ENCODE measurements around the gene HYAL2. TPM values are rescaled to one million over a fixed set of nuclear protein-coding genes. Genes with fewer than 3 reads are reported as not detected.

The HYAL2 gene
- total RNA-seq, 2 experiments from 2014 or later, result 11.7 to 11.9 TPM

DNA sequence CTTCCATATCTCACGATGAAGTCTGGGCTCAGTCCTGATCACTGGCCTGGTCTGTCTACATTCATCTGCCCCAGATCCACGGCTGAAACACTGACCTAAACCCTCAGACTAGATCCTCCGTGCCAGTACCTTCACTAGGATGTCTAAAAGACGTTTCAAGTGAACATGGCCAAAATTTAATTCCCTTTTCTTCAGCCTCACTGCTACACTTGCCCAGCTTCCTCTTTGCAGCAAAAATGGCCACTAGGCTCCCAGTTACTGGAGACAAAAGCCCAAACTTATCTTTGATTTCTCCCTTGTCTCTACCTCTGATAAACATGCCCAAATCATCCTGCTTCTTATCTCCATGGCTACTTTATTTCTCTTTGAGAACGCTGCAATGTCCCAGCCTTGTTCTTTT lies 16.4 kb upstream of the HYAL2 start:
- ChIA-PET POLR2A (interaction anchor here (0.7 to 3.6 kb wide), 5 partner anchors 11 to 277 kb away, joined by 6 to 28 read pairs (median 17); partner anchors contain the start of genes CYB561D2, HYAL3, NAA80 and NPRL2), CTCF (interaction anchor here (0.7 to 3.4 kb wide), 7 partner anchors 10 to 271 kb away, joined by 3 to 35 read pairs (median 4); partner anchors contain the start of genes CYB561D2, GNAI2 and NPRL2)

DNA sequence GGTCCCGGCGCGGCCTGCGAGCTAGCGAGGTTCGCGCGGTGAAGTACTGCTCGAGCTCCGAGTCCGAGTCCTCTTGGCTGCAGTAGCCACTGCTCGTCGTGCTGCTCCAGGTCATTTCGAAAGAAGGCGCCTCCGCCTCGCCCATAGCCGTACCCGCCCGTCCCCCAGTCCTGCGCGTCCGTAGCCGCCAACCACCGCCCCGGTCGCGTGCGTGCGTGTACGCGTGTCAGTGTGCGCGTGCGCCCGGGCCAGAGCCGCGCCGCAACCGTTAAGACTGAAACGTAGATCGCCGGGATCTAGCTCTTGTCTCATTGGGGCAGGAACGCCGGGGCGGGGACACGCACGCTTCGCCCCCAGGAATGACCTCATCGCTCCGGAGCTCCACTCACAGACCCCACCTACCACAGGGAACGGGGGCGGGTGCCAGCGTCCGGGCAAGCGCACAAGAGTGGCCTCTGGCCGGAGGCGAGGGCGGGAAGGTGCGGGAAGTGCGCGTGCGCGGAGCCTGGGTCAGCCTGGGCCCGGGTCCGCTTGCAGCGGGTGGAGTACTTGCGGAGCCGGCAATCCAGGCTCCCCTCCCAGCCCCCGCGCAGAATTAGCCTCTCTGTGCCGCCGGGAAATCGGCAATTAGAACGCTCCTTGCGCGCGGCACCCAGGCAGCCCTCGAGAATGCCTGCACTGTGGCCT lies 14.8 kb upstream of the HYAL2 start:
- CTCF ChIA-PET, result interaction anchor here (0.5 to 3.4 kb wide), 10 partner anchors 8 to 404 kb away, joined by 3 to 35 read pairs (median 4); partner anchors contain the start of genes CYB561D2, GNAI2, HYAL3 and IFRD2

DNA sequence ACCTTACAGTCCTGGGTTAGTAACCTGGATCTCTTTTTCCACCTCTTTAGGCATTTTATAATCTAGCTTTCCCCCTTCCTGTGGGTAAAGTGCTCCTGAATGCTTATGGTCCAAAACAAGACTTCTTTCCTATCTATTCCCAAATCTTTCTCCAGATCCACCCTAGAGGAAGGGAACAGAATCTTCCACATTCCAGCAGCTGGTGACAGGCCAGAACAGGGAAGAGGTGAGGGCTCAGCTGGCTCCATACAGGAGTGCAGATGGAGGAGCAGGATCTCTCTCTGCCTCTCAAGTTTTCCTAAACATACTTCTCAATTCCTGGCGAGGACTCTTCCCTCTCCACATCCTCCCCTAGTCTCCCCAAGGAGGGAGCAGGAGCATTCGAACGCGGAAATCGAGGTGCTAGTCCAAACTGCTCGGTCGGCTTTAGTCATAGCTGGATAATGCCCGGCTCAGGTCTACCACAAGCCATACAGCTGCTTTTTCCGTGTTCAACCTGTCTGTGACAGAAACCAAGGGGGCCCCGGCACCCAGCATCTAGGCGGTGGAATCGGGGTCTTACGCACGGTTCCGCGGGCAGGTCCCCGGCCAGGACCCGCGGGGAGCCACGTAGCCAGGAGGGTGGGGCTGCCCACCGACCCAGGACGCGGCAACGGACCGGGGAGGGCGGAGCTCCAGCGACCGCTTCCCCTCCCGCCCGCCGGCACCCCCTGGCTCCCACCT lies 14.1 kb upstream of the HYAL2 start:
- CTCF ChIA-PET, result interaction anchor here (0.5 to 3.4 kb wide), 13 partner anchors 9 to 403 kb away, joined by 3 to 35 read pairs (median 3); partner anchors contain the start of genes CYB561D2, GNAI2, HYAL3 and IFRD2

More for the DNA sequence above, 14.8 kb upstream of the HYAL2 start:
- POLR2A ChIA-PET, result interaction anchor here (0.6 to 3.6 kb wide), 23 partner anchors 9 to 274 kb away, joined by 3 to 28 read pairs (median 4); partner anchors contain the start of genes CISH, CYB561D2, GNAI2 and HEMK1

DNA sequence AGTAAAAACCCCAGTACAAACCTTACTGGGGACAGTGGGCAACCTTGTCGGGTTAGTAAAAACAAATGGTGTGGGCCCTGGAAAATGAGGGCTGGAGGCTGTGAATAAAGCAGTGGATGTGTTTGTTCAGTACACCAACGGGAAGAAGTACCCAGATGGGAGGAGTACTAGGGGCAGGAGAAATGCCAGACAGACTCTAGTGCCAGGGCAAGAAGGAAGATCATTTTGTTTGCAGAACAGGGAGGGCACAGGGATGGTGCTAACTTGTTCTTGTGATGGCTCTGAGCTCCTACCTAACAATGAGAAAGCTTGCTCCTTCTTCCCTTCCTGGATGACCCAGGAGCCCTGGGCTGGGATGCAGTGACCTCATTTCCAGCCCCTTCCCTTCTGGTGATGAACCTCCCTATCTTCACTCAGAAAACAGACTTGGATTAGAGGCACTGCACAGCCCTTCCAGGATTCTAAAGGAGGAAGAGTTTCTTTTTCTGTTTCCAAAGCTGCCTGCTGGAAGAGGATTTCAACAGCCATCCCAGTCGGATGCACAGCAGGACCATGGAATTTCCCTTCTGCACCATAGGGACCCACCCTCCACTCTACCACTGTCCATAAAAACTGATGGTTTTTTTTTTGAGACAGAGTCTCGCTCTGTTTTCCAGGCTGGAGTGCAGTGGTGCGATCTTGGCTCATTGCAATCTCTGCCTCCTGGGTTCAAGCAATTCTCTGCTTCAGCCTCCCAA lies 12.0 kb upstream of the HYAL2 start:
- ChIA-PET CTCF (interaction anchor here (1.0 to 2.1 kb wide), 3 partner anchors 10 to 62 kb away, joined by 3 to 8 read pairs (median 4); no protein-coding TSS in a partner anchor), POLR2A (interaction anchor here (1.0 to 1.9 kb wide), 2 partner anchors 16 to 35 kb away, joined by 3 to 6 read pairs; partner anchors contain the start of genes HYAL3 and NAA80)

More for the DNA sequence above, 14.1 kb upstream of the HYAL2 start:
- POLR2A ChIA-PET, result interaction anchor here (0.6 to 3.6 kb wide), 19 partner anchors 8 to 275 kb away, joined by 3 to 28 read pairs (median 5); partner anchors contain the start of genes CISH, CYB561D2, GNAI2 and HEMK1

DNA sequence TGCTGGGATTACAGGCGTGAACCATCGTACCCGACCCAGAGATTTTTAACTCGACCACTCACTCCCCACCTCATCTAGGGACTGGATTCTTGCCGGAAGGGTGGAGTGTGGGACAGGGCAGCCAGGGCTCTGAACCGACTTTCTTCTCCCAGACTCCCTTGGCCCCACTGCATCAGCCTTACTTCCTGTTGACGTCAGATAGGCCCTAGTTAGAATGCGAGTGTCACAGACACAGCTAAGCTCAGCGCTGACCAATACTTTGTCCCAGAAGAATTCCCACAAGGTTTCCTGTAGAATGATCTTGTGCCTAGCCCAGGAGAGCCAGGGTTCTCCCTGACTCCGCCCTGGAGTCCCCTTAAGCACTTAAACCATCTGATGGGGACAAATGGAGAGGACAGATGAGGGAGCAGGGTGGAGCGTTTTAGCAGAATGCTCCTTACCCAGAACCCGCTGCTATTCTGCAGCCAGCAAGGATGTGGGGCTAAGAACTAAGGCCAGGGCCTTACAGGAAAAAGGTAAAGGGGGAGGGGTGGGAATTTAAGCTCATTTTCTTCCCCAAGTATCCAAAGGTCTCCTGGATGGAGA lies 11.3 kb upstream of the HYAL2 start:
- POLR2A ChIA-PET, result interaction anchor here (1.0 to 1.9 kb wide), 2 partner anchors 15 to 35 kb away, joined by 3 to 6 read pairs; partner anchors contain the start of genes HYAL3 and NAA80
- CTCF ChIA-PET, result interaction anchor here (1.0 to 2.1 kb wide), 3 partner anchors 9 to 61 kb away, joined by 3 to 8 read pairs (median 4); no protein-coding TSS in a partner anchor

DNA sequence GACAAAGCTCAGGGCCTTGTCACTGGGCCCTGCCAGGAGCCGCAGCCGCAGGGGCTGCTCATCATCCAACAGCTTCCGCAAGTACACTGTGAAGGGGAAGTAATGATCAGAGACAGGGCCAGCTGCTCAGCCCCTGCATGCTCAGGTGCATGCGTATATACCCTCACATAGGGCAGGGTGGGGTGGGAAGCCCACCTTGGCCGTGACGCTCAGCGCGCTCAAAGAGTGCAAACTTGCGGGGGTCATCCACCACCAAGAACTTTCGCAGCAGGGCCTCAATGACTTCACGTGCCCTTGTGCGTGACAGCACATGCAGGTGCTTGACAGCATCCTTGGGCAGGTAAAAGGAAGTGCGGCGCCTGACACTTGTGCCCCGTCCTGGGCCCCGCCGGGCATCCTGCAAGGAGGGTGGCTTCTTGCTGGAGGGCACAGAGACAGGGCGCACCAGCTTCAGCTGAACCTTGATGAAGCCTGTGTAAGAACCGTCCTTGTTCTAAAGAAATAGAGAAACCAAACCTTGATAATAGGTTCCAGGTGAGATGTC lies 8.9 kb upstream of the HYAL2 start:
- CTCF ChIA-PET, result no interaction called here
- POLR2A ChIA-PET, result interaction anchor here (2.0 kb wide), 1 partner anchor 9 kb away, joined by 7 read pairs; the partner anchor contains the start of gene RASSF1

DNA sequence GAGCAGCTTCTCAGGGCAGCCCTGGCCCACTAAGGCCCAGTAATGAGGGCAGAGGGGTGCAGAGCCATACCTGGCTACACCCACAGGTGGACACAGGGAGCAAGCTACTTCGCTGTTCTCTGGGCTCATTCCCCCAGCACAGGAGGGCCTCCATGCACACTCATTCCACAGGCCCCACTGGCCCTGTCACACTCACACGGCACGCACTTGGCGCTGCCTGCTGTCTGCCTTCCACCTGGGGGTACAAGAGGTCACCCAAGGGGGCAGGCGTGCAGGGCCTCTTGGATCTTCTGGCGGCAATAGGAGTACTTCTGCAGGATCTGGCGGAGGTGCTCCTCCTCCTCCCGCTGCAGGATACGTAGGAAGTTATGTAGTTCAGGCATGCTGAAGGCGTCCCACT lies 7.8 kb upstream of the HYAL2 start:
- POLR2A ChIA-PET, result interaction anchor here (0.7 to 0.8 kb wide), 2 partner anchors 11 to 20 kb away, joined by 3 read pairs; partner anchors contain the start of genes CYB561D2, NPRL2 and RASSF1
- CTCF ChIA-PET, result interaction anchor here (0.8 kb wide), 1 partner anchor 17 kb away, joined by 4 read pairs; no protein-coding TSS in a partner anchor

DNA sequence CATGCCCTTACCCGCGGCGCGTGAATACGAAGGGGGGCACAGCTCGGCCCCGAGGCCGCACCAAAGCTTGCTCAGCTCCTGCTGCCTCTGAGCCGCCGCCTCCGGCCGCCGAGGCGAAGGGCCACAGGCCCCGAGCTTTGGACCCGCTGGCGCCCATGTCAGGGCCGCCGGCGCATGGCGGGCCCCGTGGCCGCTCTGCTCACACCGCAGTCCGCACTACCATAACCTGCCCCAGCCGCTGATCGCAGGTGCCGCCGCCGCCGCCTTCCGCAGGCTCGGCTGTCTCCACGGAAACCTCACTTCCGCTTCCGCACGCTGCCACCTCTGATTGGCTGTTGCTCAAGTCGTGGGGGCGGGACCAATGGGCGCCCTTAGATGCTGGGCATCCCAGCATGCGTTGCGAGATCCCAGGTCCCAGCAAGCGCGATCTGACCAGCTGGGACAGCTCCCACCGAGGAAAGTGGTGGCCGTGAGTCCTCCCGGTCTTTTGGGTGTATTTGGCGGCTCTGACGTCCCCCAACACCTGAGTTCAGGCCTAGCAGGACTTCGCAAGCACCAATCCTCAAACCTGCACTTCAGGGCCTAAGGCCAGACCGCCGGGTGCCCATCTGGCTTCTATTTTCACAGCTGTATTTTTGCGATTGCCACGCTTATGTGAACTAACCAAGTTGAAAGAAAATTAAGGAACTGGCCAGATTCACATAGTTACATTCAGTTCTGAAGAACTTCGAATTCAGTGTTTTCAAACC lies 5.6 kb upstream of the HYAL2 start, which contains the start of gene TUSC2:
TSS of gene TUSC2 (minus strand) at position 281 of the 749 bp plus-strand sequence. CDS start at position 157, 124 bp downstream.
- CTCF ChIA-PET, result interaction anchor here (0.6 to 1.7 kb wide), 9 partner anchors 9 to 100 kb away, joined by 3 to 7 read pairs (median 3); partner anchors contain the start of genes IFRD2 and RASSF1
- POLR2A ChIA-PET, result interaction anchor here (0.6 to 2.6 kb wide), 10 partner anchors 9 to 608 kb away, joined by 3 to 28 read pairs (median 6); partner anchors contain the start of genes CYB561D2, HYAL3, IFRD2 and NAA80

DNA sequence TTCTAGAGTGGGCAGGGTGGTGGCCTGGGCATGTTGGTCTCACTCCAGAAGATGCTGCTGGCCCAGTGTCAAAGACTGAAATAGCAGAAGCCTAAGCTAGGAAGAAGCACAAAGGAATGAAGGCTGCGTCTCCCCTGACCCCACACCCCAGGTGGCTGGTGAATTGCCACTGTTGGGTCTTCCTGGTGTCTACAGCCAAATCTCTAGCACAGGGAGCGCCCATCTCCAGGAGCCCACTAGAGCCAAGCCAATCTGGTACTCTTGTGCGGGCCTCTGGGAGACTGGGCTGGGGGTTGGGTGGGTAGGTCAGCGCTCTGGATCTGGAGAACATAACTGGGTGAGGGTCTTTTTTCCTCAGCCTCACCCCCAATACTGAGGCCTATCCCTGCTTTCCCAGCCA lies 4.6 kb upstream of the HYAL2 start:
- CTCF ChIA-PET, result interaction anchor here (0.6 to 1.7 kb wide), 9 partner anchors 10 to 99 kb away, joined by 3 to 7 read pairs (median 3); partner anchors contain the start of genes IFRD2 and RASSF1

DNA sequence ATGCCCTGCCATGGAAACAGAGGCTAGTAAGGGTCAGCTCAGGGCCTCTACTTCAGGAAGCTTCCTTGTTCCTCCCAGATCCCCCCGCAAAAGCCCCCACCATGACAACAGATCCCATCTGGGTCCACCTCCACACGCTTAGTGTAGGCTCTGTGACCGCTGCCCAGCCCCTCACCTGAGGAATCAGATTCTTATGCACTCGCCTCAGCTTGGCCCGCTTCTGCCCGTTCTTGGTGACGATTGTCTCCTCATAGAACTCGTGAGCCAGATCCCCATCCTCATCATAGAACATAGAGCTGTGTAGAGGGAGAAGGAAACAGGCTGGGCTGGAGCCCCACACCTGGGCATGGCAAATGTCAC lies 3.6 kb upstream of the HYAL2 start:
- CTCF ChIA-PET, result no interaction called here
- POLR2A ChIA-PET, result no interaction called here

More for the DNA sequence above, 4.6 kb upstream of the HYAL2 start:
- POLR2A ChIA-PET, result interaction anchor here (1.2 to 2.6 kb wide), 4 partner anchors 10 to 28 kb away, joined by 6 to 28 read pairs (median 10); partner anchors contain the start of genes CYB561D2, HYAL3, NAA80 and NPRL2

DNA sequence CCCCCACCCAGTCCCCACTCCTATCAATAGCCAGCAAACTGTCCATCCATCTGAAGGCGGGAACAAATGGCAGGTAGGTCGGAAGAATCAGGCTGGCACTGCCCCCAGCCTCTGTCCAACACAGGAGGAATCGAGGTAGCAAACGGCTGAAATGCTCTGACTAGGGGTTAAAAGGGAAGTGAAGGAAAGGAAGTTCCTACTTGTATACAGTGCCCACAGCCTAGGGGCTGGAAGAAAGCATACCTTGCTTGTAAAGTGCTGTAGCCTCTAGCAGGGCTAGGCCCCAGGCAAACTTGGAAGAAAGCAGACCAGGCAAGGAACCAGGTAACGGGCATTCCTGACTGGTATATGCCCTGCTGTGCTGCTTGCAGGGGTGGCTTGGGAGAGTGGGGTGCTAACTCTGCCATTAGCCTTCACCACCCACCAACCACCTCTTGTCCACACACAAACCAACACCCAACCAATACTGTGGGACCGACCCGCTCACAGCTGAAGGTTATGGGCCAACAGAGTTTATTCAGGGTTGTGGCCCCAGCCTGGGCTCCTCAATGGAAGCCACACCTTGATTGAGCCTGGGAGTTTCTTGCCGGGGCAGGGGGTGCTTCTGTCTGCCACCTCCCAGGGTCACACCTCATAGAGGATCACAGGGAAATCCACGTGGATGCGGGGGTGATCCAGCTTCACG lies 3.1 kb upstream of the HYAL2 start:
- POLR2A ChIA-PET, result no interaction called here
- CTCF ChIA-PET, result interaction anchor here (0.6 kb wide), 1 partner anchor 489 kb away, joined by 5 read pairs; no protein-coding TSS in a partner anchor

DNA sequence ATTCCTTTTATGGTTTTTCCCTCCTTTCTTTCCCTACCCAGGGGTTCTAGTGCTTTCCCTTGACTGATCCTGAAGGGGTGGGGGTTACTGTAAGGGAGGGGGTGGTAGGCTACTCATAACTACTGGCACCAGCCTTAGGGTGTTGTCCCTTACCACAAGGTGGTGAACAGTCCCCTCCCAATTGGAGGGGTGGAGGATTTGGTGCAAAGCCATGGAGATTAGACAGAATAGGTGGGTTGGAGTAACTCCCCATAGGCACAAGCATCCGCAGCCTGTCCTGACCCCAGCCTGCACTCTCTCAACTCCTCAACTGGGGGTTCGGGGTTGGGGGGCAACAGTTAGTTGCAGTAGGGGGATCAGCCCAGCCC lies 2.6 kb upstream of the HYAL2 start:
- POLR2A ChIA-PET, result interaction anchor here (0.6 to 0.7 kb wide), 2 partner anchors 27 to 337 kb away, joined by 4 read pairs; no protein-coding TSS in a partner anchor
- CTCF ChIA-PET, result interaction anchor here (0.6 to 2.7 kb wide), 10 partner anchors 8 to 489 kb away, joined by 3 to 11 read pairs (median 4); partner anchors contain the start of genes HYAL1, HYAL3 and NAA80

DNA sequence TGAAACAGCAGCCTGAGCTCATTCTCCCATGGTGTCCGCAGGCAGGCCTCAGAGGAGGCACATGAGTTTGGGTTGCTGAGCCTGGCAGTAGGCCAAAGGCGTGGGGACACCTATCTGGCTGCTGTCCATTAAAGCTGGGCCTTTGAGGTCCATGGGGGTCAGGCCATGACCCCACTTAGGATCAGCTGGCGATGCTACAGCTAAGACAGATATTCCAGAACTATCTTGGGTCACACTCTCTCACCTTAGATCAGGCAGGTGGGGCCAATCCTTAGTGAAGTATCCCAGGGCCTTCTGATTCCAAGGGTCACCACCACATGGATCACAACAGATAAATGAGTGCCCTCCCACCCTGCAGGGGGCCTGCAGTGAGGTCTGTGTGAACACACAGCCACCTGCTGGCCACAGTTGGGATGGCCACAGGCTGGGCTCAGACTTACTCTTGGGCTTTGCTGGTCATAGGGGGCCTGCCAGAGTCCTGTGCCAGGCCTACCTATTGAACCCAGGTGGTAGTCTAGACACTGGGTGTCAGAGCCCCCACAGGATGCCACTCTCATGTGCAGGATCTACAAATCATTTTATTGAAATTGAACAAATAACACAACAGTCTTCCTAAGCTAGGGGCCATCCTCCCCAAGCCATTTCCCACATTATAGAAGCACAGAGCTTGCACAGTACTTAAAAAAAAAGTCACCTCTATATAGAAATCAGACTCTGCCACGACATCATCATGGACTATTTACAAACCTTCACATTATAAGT lies 2.0 kb upstream of the HYAL2 start:
- CTCF ChIA-PET, result interaction anchor here (0.6 to 2.7 kb wide), 13 partner anchors 9 to 488 kb away, joined by 3 to 11 read pairs (median 4); partner anchors contain the start of genes HYAL1, HYAL3 and NAA80
- POLR2A ChIA-PET, result interaction anchor here (0.5 to 1.2 kb wide), 5 partner anchors 9 to 338 kb away, joined by 3 to 5 read pairs (median 4); partner anchors contain the start of genes HYAL3 and NAA80

DNA sequence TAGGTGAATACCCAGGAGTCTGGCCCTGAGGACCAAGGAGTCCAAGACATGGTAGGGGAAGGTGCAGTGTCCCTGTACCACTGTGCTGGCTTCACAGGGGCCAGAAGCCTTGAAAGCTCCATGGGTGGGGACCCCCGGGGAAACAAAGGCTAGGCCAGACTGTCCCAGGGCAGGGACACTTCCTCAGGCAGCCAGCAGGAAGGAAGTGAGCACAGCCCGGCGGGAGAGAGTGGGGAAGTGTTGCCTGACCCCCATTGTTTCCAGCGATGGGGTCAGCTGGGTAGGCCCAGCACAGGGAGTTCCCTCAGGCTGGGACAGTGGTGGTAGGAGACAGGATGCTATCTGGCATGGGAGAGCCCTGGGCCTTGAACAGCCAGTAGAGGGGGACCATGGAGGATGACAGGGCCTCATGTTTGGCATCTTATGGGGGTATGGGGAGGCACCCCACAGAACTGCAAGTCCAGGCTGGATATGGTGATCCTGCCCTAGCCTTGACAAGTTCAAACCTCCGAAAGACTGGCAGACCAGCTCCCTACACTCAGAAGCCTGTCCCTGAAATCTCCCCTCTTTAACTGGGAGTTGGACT lies 1.2 kb upstream of the HYAL2 start:
- ChIA-PET POLR2A (interaction anchor here (0.5 to 1.2 kb wide), 3 partner anchors 8 to 24 kb away, joined by 3 to 5 read pairs (median 4); partner anchors contain the start of genes HYAL3 and NAA80), CTCF (interaction anchor here (0.9 to 2.7 kb wide), 11 partner anchors 9 to 131 kb away, joined by 3 to 11 read pairs (median 4); partner anchors contain the start of genes HYAL1, HYAL3 and NAA80)

Measured in activated CD8-positive, alpha-beta memory T cell treated with anti-CD3 and anti-CD28 coated beads for 36 hours (primary cell).